GM12891 (cell line): Measurements from ENCODE around the gene CEND1.

Experiments
- DNase-seq: peaks from one replicate; pipeline ENCODE4 v3.0.0; 2011; ENCODE audit warnings: low spot score; ENCODE audit not compliant: insufficient read length
- FAIRE-seq: peaks from 2 replicates; lab custom pipeline; 2011; peaks lifted over from hg19 to GRCh38; lab: Jason Lieb, UNC
- PAX5 ChIP-seq: IDR thresholded peaks from 2 replicates; pipeline ENCODE4 v1.6.1; 2011; ENCODE audit warnings: low read length, moderate library complexity, mild to moderate bottlenecking; ENCODE audit not compliant: insufficient read depth, severe bottlenecking
- POLR2A ChIP-seq: IDR thresholded peaks from 2 replicates; pipeline ENCODE4 v1.6.1; 2011; ENCODE audit warnings: low read depth, low read length, control low read depth
- POLR2AphosphoS5 ChIP-seq: IDR thresholded peaks from 2 replicates; pipeline ENCODE4 v1.6.1; 2011; ENCODE audit warnings: low read depth, low read length, control low read depth
- POU2F2 ChIP-seq: IDR thresholded peaks from 2 replicates; pipeline ENCODE4 v1.6.1; 2011; ENCODE audit warnings: low read depth, mild to moderate bottlenecking, control low read depth, low read length, moderate library complexity
- SPI1 ChIP-seq: IDR thresholded peaks from 2 replicates; pipeline ENCODE4 v1.6.1; 2011; ENCODE audit warnings: low read depth, low read length, control low read depth
- TAF1 ChIP-seq: IDR thresholded peaks from 2 replicates; pipeline ENCODE4 v1.6.1; 2011; ENCODE audit warnings: low read depth, low read length, control low read depth

The CEND1 gene

DNA sequence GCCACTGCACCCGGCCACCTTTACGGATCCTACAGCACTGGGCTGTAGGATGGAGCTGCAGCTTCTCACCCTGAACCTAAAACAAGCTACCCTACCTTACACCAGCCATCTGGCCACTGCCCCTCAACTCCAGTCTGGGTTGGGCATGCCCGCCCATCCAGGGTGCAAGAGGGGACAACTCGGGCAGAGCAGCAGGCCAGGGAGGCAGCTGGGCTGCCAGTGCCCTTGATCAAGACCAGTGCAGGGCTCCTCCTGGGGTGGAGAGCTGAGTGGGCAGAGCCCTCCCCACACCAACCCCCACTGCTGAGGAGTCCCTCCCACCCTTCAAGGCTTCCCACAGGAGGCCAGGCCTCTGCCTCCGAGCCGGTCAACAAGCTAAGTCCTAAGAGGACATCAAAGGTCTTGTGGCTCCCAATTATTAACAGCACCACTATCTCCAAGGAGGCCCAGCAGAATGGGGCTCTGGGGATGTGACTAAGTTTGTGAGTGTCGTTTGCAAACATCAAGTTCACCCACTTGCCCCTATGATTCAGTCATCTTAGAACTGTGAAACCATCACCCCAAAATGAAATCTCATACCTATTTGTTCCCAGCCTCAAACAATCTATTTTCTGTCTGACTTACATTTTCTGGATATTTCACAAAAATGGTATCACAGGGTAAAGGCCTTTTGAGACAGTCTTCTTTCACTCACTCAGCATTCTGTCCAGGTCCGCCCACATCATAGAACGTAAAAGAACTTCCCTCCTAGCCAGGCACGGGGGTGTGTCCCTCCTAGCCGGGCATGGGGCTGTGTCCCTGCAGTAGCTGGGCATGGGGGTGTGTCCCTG is 23.6 kb downstream of the CEND1 start:
- TF ChIP-seq POU2F2: no peak
- TF ChIP-seq TAF1: no peak
- TF ChIP-seq POLR2A: no peak
- no peak for TF ChIP-seq POLR2AphosphoS5
- TF ChIP-seq SPI1: no peak
- TF ChIP-seq PAX5: no peak
- DNase-seq (no peak), FAIRE-seq (no peak)

DNA sequence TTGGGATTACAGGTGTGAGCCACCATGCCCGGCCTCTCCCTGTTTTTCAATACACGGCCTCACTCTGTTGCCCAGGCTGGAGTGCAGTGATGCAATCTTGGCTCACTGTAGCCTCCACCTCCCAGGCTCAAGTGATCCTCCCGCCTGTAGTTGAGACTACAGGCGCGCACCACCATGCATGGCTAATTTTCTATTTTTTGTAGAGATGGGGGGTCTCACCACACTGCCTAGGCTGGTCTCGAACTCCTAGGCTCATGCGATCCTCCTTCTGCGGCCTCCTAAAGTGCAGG is 24.1 kb downstream of the CEND1 start:
- TF ChIP-seq PAX5 (no peak), TAF1 (no peak), POLR2A (no peak), POLR2AphosphoS5 (no peak)
- FAIRE-seq (no peak), DNase-seq (no peak)

DNA sequence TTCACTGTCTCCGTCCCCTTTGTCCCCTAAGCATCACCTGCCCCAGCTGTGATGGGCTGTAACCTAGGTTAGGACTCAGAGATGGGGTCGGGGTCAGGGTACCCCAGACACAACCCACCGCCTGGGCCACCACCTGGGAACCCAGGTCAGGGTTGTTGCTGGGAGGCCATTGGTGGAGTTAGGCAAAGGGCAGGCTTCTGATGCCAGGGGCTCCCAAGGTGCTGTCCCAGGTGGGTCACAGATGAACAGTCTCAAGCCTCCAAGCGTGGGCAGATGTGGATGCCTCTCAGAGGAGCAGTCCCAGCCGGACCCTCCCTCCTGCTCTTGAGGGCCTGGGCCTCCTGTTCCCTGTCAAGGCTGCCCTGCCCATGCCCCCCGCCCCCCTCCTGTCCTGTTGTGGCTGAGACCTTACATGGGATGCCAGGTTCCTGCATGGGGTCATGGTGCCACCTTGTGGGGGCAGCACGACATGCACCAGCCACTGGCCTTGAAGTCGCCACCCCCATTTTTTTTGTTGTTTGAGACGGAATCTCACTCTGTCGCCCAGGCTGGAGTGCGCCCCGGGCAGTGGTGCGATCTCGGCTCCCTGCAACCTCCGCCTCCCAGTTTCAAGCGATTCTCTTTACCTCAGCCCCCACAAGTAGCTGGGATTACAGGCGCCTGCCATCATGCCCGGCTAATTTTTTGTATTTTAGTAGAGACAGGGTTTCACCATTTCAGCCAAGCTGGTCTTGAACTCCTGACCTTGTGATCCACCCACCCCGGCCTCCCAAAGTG is 24.7 kb downstream of the CEND1 start:
- no peak for TF ChIP-seq PAX5
- TF ChIP-seq POLR2AphosphoS5: peak; percentile 70
- TF ChIP-seq POU2F2: 0 out of 2 replicates have a peak, but pooled peaks have one; percentile 13
- no peak for TF ChIP-seq TAF1
- TF ChIP-seq SPI1: no peak
- 0 out of 2 replicates have a peak, but pooled peaks have one; percentile 31 for TF ChIP-seq POLR2A
- FAIRE-seq (peak; percentile 57), DNase-seq (no peak)

DNA sequence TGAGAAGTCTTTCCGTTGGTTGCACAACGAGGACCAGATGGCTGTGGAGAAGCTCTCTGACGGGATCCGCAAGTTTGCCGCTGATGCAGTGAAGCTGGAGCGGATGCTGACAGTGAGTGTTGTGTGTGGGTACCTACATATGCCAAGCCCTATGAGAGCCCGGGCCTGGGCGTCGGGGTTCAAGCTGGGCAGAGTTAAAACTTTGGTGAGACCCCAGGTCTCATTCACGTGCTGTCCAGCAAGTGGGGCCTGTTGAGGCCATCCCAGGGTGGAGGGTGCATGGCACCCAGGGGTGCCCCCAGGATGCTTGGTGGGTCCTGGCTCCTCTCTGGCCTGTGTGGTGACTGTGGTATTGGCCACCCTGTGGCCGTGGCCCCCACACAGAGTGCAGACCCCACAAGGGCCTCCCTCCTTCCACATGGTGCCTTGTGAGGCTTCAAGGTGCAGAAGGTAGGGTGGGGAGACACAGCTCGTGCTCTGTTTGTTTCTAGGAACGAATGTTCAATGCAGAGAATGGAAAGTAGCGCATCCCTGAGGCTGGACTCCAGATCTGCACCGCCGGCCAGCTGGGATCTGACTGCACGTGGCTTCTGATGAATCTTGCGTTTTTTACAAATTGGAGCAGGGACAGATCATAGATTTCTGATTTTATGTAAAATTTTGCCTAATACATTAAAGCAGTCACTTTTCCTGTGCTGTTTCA is 25.4 kb downstream of the CEND1 start:
- no peak for DNase-seq
- no peak for FAIRE-seq
- TF ChIP-seq TAF1: no peak
- peak; percentile 43; the same call in 1 of the 2 replicates for TF ChIP-seq POLR2AphosphoS5

DNA sequence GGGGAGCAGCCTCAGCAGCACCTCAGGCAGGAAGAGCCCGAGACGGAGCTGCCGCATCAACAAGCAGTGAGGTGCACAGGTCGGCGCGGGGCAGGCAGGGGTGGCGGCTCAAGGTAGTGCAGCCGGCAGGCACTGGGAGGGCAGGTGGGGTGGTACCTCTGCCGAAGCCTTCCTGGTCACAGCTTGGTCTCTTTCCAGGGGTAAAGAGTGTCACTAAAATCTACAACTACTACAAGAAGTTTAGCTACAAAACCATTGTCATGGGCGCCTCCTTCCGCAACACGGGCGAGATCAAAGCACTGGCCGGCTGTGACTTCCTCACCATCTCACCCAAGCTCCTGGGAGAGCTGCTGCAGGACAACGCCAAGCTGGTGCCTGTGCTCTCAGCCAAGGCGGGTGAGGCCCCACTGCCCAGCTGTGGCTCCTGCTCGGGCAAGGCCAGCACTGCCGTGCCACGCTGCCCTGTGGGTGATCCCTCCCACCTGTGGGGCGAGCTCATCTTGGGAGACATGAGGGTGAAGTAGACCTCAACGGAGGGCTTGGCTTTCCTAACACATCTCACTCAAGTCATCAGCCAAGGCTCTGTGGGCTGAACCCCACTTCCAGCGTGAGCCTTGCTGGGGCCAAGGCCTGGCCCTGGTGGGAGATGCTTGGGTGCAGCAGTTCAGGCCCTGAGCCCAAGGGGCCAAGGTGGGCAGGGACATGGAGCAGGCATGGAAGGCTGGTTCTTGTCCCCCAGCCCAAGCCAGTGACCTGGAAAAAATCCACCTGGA is 26.2 kb downstream of the CEND1 start:
- no peak for DNase-seq
- TF ChIP-seq POLR2AphosphoS5: no peak; the same call in none of the 2 replicates
- 0 out of 2 replicates have a peak, but pooled peaks have one; percentile 31 for TF ChIP-seq POLR2A
- FAIRE-seq: no peak

DNA sequence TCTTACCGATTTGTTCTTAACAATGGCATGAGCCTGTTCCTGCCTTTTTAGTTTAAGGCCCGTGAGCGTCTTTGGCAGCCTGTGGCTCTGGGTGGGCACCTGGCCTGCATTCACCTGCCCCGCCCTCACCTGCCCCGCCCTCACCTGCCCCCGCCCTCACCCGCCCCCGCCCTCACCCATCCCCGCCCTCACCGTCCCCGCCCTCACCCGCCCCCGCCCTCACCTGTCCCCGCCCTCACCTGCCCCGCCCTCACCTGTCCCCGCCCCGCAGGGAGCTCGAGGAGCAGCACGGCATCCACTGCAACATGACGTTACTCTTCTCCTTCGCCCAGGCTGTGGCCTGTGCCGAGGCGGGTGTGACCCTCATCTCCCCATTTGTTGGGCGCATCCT is 26.8 kb downstream of the CEND1 start:
- TF ChIP-seq PAX5 (no peak), POU2F2 (no peak), POLR2AphosphoS5 (no peak), POLR2A (no peak), TAF1 (no peak), SPI1 (no peak)
- no peak for DNase-seq
- FAIRE-seq: no peak

DNA sequence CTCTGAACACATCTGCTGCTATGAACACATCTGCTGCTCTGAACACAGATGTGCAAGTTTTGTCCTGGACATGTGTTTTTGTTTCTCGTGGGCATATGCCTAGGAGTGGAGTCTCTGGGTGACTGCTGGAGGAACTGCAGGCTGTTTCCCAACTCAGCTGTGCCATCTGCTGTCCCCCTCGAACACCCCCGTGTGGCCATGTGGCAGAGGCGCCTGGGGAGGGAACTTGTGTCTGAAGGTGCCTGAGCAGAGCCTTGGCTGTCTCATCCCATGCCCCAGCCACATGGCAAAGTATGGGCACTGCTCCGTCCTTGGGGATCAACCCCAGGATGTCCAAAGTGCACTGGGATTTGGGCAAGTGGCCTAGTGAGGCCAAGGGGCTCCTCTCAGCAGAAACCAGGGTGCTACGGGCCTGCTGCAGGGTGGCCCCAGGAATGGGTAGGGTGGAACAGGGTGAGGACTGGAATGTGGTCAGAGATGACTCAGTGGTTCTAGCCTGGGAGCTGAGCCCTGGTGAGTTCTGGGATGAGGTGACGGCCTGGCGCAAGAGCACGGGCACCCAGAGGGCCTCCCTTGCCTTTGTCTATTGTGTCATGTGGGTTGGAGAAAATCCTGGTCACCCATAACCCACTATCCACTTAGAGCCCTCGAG is 27.3 kb downstream of the CEND1 start:
- TF ChIP-seq TAF1 (no peak), SPI1 (no peak), POU2F2 (no peak), POLR2AphosphoS5 (no peak), POLR2A (no peak), PAX5 (no peak)
- no peak for FAIRE-seq

DNA sequence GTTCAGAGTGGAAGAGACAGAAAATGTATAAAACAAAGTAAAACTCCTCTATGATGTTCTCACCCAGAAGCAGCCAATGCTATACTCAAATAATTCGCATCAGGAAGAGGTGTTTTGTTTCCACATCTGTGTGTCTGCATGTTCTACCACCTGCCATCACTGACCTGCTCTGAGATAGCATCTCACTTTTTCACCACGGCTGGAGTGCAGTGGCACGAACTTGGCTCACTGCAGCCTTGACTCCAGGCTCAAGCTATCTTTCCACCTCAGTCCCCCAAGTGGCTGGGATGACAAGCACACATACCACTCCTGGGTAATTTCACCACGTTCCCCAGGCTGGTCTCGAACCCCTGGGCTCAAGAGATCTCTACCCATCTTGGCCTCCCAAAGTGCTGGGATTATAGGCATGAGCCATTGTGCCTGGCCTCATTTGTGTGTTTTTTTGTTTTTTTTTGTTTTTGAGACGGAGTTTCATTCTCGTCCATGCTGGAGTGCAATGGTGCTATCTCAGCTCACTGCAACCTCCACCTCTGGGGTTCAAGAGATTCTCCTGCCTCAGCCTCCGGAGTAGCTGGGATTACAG is 28.3 kb downstream of the CEND1 start:
- TF ChIP-seq POLR2AphosphoS5: no peak
- no peak for TF ChIP-seq SPI1
- TF ChIP-seq POLR2A: no peak
- no peak for TF ChIP-seq TAF1
- TF ChIP-seq POU2F2: no peak
- no peak for TF ChIP-seq PAX5
- no peak for DNase-seq
- no peak for FAIRE-seq

More for the DNA sequence above, 27.3 kb downstream of the CEND1 start:
- no peak for DNase-seq

DNA sequence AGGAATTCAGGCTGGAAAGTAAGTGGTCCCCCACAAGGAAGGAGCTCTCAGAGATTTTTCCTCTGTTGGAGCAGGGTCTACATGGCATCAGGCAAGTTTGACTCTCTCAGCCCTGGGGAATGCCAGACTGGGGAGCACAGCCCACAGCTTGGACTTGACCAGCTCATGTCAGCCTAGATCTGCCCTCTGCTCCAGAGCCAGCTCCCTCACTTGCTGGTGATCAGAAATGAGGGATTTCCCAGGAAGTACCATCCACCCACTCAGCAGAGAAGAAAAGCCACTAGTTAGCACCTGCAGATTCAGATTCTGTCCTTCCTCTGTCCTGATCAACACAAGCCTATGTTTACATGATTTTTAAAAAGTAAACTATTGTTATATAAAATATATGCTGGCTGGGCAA is 29.7 kb downstream of the CEND1 start:
- TF ChIP-seq POLR2AphosphoS5: no peak
- no peak for TF ChIP-seq PAX5
- DNase-seq: no peak
- FAIRE-seq: no peak

DNA sequence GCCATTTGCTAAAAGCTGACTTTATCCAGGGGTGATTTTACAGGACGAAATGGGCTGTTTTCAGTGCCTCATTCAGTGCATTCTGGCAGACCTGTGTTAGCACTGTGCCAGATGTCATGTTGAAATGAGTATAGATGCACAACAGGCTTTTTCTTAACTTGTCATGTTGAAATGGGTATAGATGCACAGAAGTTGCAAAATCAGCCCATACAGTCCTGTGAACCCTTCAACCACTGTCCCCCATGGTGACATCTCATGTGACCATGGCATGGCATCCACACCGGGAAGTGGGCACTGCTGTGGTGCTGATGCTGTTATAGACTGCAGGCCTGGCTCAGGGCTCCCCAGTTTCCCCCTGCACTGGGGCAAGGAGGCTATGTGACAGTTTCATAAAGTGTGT is 40.2 kb downstream of the CEND1 start:
- DNase-seq: no peak
- TF ChIP-seq POU2F2 (no peak), POLR2AphosphoS5 (no peak), PAX5 (no peak), SPI1 (no peak), POLR2A (no peak), TAF1 (no peak)
- FAIRE-seq: peak; percentile 64
